H1 (cell line): Measurements from ENCODE around the gene LLGL1. TPM values are rescaled to one million over a fixed set of nuclear protein-coding genes. Genes with fewer than 3 reads are reported as not detected.

Source experiments
- EGR1 ChIP-seq: IDR thresholded peaks from 2 replicates; pipeline ENCODE4 v1.6.1; 2011; ENCODE audit warnings: low read depth, low read length, borderline replicate concordance
- TAF1 ChIP-seq: IDR thresholded peaks from 2 replicates; pipeline ENCODE4 v1.6.1; 2011; ENCODE audit warnings: mild to moderate bottlenecking, low read depth, low read length
- polyA plus RNA-seq, 7 experiments: library from polyadenylated mRNA; depleted of rRNA in 3 of 7; stranded (reverse) in 5 of 7; unstranded in 2 of 7; fragments of >200 nt in 5 of 7; fragments of 200-250 nt in 2 of 7; gene quantifications; 1 replicate in 5 of 7; 2 replicates in 1 of 7; 4 replicates in 1 of 7; pipeline versions ENCODE4 v1.2.1 to v1.2.3, GENCODE V29; 2011 to 2013; ENCODE audit warnings: missing spikeins in 2 of 7, mixed read lengths in 2 of 7
- total RNA-seq: library from RNA; stranded (reverse); fragmentation: NEBNext Ultra II Directional; extraction: Animal tissue kit (Norgen Biotek cat#: 25700); gene quantifications from 2 replicates; pipeline ENCODE4 v1.2.1, GENCODE V29; 2021

Gene LLGL1
- total and polyA plus RNA-seq, 2 of the 8 experiments (the other 6 are each of a cell fraction or from before 2014, with no cell fraction given): 71.3 to 107 TPM

- TF ChIP-seq TAF1: no peak
- no peak for TF ChIP-seq EGR1
- TF ChIP-seq, all 59 proteins: peak for 0
Measured at GRCh38 chr17:18227635-18228034, 2.2 kb downstream of the LLGL1 start (continued).
